Testis (tissue), 3 donors: ENCODE measurements around the gene PAX7. TPM values are rescaled to one million over a fixed set of nuclear protein-coding genes. Genes with fewer than 3 reads are reported as not detected.

Experiments used
- DNase-seq: peaks from one replicate; pipeline ENCODE4 v3.0.0-alpha.2; 2019
- H3K27ac ChIP-seq, 2 donors: fragments of 200-600 bp; sonication (generic); one replicate each; pipeline ENCODE4 v1.5.1; 2019
- H3K27me3 ChIP-seq: fragments of 200-600 bp; sonication (generic); one replicate; pipeline ENCODE4 v1.5.1; 2019
- H3K36me3 ChIP-seq: fragments of 200-600 bp; sonication (generic); one replicate; pipeline ENCODE4 v1.5.1; 2017; ENCODE audit warnings: low read depth; ENCODE audit errors: missing control alignments
- H3K4me1 ChIP-seq: fragments of 200-600 bp; sonication (generic); one replicate; pipeline ENCODE4 v1.5.1; 2019
- H3K4me3 ChIP-seq, 2 donors: fragments of 200-600 bp; sonication (generic); one replicate each; pipeline ENCODE4 v1.5.1; 2017 to 2019
- H3K9me3 ChIP-seq: fragments of 200-600 bp; sonication (generic); one replicate; pipeline ENCODE4 v1.5.1; 2017
- POLR2A ChIP-seq: fragments of 450-650 bp; IDR thresholded peaks from one replicate; pipeline ENCODE4 v1.6.1; 2017; ENCODE audit warnings: antibody characterized with exemption, mild to moderate bottlenecking, moderate library complexity
- WGBS, 2 donors: methylation state at CpG; one replicate each; pipeline ENCODE4 v1.1.5; 2018; 5-methylcytosine and 5-hydroxymethylcytosine counted together
- intact Hi-C: fragments of 100-400 bp; cut with DNase I; formaldehyde crosslinking; loops from one replicate; pipeline ENCODE4 v1.15.1; 2023; ENCODE audit warnings: low total_unique reads
- polyA plus RNA-seq: library from polyadenylated mRNA; stranded (reverse); fragments of 350-450 nt; fragmentation: Illumina TruSeq; extraction: RNeasy Lipid Tissue Mini Kit (QIAGEN cat#74804); gene quantifications from one replicate; pipeline ENCODE4 v1.2.3, GENCODE V29; 2014; ENCODE audit warnings: low read depth, low replicate concordance; ENCODE audit not compliant: insufficient read depth
- total RNA-seq, 2 donors: library from RNA; depleted of rRNA; stranded (reverse); fragments of >200 nt; gene quantifications; one replicate each; pipeline ENCODE4 v1.2.3, GENCODE V29; 2016
- TF ChIP-seq, protein P1 (sequence below), 3 experiments: fragments of 450-650 bp in 2 of 3; fragments of 200-600 bp in 1 of 3; sonication (generic) in 1 of 3; IDR thresholded peaks; one replicate each; pipeline ENCODE4 v1.5.1; 2016 to 2019; ENCODE audit warnings: antibody characterized with exemption in 3 of 3, mild to moderate bottlenecking in 2 of 3, moderate library complexity in 1 of 3

The PAX7 gene
- total and polyA plus RNA-seq, 3 donors from 2014 or later = 0.16 to 0.37 (median 0.18) TPM

DNA sequence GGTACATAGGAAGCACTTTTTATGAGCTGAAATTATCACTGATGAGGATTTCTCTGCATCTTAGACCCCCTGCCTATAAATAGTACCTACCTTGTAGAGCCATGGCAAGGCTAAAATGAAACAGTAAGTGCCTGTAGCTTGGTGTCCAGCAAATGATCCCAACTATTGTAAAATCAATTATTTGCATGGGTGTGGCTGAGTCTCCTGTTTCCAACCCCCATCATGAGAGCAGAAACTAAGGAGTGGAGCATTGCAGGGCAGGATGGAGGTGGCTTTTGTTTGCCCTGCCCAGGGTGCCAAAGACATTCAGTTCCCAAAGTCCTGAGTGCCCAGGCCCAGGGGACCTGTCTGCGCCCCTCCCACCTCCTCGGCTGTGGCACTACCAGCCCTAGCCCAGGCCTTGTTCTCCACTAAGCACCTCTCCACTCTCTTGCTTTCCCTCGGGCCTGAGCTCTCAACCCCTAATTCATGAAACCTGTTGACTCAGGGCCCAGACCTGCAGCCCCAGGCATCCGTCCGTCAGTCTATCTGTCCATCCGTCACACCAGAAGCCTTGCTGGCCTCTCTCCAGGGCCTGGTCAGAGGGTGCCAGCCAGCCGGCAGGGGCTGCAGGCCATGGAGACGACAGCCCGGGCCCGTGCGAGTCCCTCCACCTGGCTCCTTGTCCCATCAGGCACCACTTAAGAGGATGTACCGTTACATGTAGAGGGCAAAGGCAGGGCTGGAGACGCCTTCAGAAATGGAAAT, 39.6 kb downstream of the PAX7 start:
- intact Hi-C loops = no loop called here
- no peak overlapping the region for H3K4me3 ChIP-seq
- TF ChIP-seq, protein P1, sequence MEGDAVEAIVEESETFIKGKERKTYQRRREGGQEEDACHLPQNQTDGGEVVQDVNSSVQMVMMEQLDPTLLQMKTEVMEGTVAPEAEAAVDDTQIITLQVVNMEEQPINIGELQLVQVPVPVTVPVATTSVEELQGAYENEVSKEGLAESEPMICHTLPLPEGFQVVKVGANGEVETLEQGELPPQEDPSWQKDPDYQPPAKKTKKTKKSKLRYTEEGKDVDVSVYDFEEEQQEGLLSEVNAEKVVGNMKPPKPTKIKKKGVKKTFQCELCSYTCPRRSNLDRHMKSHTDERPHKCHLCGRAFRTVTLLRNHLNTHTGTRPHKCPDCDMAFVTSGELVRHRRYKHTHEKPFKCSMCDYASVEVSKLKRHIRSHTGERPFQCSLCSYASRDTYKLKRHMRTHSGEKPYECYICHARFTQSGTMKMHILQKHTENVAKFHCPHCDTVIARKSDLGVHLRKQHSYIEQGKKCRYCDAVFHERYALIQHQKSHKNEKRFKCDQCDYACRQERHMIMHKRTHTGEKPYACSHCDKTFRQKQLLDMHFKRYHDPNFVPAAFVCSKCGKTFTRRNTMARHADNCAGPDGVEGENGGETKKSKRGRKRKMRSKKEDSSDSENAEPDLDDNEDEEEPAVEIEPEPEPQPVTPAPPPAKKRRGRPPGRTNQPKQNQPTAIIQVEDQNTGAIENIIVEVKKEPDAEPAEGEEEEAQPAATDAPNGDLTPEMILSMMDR (IDR thresholded peaks at IDR 0.05) = no peak
- no peak for TF ChIP-seq POLR2A
- H3K36me3 ChIP-seq = no peaks in the 10 kb centered on the region
- H3K27me3 ChIP-seq = no peaks in the 10 kb centered on the region
- DNase-seq = no peak
- H3K27ac ChIP-seq = no peak overlapping the region
- no peaks in the 10 kb centered on the region for H3K4me1 ChIP-seq
- H3K9me3 ChIP-seq = no peaks in the 10 kb centered on the region
- 94% methylated on average over 6 to 13 of the region's 13 CpGs for WGBS, 2 donors

DNA sequence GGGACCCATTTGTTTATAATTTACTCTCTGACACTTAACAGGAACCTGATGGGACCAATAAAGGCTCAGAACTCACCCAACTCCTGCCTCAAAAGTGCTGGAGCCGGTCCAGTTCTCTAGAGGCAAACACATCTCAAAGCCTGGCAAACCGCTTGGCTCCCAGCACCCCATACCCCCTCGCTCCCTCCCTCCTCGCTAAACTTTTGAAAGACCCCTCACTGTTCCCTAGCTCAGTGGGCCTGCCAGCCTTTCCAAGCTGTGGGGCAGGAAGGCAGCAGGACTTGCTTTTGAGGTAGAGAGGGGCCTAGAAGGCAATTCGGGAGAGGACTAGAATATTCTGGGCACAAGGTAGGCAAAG, 40.2 kb downstream of the PAX7 start:
- no peaks in the 10 kb centered on the region for H3K9me3 ChIP-seq
- DNase-seq = no peak
- H3K4me3 ChIP-seq = no peak overlapping the region
- H3K27ac ChIP-seq = no peak overlapping the region
- H3K4me1 ChIP-seq = no peaks in the 10 kb centered on the region
- TF ChIP-seq, protein P1 (IDR thresholded peaks at IDR 0.05) = no peak
- no peak for TF ChIP-seq POLR2A
- no peaks in the 10 kb centered on the region for H3K27me3 ChIP-seq
- H3K36me3 ChIP-seq = no peaks in the 10 kb centered on the region
- WGBS, 2 donors = 83 to 91% methylated on average over 5 of the region's 5 CpGs
- intact Hi-C loops = no loop called here

DNA sequence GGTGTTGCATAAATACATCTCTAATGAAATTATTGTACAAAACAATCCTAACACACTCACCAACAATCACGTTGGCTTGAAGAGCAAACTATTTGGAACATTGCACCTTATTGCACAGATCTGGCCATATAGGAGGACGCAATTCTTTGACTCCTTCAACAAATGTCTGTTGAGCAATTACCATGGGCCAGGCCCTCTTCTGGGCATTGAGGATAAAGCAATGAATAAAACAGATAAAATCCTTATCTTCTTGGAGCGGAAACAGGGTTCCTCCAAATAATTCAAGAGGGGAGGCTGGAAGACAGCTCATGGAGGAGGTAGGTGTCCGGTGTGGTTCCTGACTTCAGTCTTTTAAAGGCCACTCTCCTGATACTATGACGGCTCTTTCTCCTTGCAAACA, 43.3 kb downstream of the PAX7 start:
- WGBS, 2 donors = 52 to 63% methylated on average over 5 of the region's 5 CpGs
- H3K27ac ChIP-seq = no peak overlapping the region
- intact Hi-C loops = no loop called here
- H3K4me3 ChIP-seq = no peak overlapping the region
- no peak for DNase-seq
- no peak for TF ChIP-seq POLR2A
- TF ChIP-seq, protein P1 (IDR thresholded peaks at IDR 0.05) = no peak
- H3K9me3 ChIP-seq = no peaks in the 10 kb centered on the region
- no peaks in the 10 kb centered on the region for H3K36me3 ChIP-seq
- H3K27me3 ChIP-seq = no peaks in the 10 kb centered on the region
- no peaks in the 10 kb centered on the region for H3K4me1 ChIP-seq

DNA sequence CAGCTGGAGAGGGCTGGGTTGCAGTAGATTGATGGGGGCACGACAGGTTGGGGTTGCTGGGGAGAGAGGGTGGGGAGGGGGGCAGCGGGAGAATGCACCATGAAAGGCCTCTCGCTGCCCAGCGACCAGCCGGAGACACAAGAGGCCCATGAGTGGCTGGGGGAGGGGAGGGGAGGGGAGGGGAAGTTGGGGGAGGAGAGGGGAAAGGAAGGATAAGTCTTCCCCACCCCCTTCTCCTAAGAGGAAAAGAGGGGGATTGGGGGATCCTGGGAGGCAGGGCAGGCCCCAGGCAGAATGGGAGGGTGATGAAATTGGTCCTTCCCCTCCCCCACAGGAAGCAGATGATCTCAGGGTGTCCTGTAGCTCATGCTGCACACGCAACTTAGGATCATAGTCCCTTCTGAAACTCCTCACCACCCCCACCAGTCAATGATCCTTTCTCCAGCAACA, 45.7 kb downstream of the PAX7 start:
- DNase-seq = no peak
- 41 to 49% methylated on average over 6 of the region's 6 CpGs for WGBS, 2 donors
- no peaks in the 10 kb centered on the region for H3K9me3 ChIP-seq
- intact Hi-C loops = no loop called here
- H3K27me3 ChIP-seq = no peaks in the 10 kb centered on the region
- H3K27ac ChIP-seq = no peak overlapping the region
- no peaks in the 10 kb centered on the region for H3K36me3 ChIP-seq
- no peaks in the 10 kb centered on the region for H3K4me1 ChIP-seq
- no peak for TF ChIP-seq POLR2A
- TF ChIP-seq, protein P1 (IDR thresholded peaks at IDR 0.05) = no peak
- H3K4me3 ChIP-seq = no peak overlapping the region

DNA sequence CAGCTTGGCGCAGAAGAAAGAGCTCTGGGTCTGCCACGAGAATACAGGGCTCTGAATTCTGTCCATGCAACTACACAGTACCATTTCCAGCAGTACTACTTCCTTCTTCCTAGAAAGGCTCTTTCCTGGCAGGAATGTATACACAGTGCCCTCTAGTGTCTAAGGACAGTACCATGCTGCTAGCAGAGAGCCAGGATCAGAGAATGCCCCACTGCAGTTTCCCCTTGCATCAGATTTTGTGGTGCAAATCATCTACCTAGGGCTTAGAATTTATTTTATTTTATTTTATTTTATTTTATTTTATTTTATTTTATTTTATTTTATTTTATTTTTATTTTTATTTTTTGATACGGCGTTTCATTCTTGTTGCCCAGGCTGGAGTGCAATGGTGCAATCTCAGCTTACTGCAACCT, 50.8 kb downstream of the PAX7 start:
- no peaks in the 10 kb centered on the region for H3K9me3 ChIP-seq
- H3K4me1 ChIP-seq = no peaks in the 10 kb centered on the region
- intact Hi-C loops = no loop called here
- H3K36me3 ChIP-seq = no peaks in the 10 kb centered on the region
- H3K4me3 ChIP-seq = no peak overlapping the region
- no peak overlapping the region for H3K27ac ChIP-seq
- TF ChIP-seq POLR2A = no peak
- TF ChIP-seq, protein P1 (IDR thresholded peaks at IDR 0.05) = peak in 2 of 3 experiments; percentile 16 to 36
- 68 to 73% methylated on average over 4 of the region's 4 CpGs for WGBS, 2 donors
- no peaks in the 10 kb centered on the region for H3K27me3 ChIP-seq
- no peak for DNase-seq
